WTC11 (cell line): ENCODE measurements around the gene MFAP3. TPM values are rescaled to one million over a fixed set of nuclear protein-coding genes. Genes with fewer than 3 reads are reported as not detected.

Source experiments
- CTCF ChIP-seq: fragments of 200-600 bp; IDR thresholded peaks from 2 replicates; pipeline ENCODE4 v1.8.0; 2022; ENCODE audit warnings: antibody characterized with exemption
- EMX1 ChIP-seq: fragments of 250-450 bp; sonication (Bioruptor Pico); IDR thresholded peaks from 2 replicates; pipeline ENCODE4 v1.8.0; 2021; ENCODE audit warnings: mild to moderate bottlenecking
- ERG ChIP-seq: fragments of 250-450 bp; sonication (Bioruptor Pico); IDR thresholded peaks from 2 replicates; pipeline ENCODE4 v1.8.0; 2021; ENCODE audit warnings: mild to moderate bottlenecking
- FOXJ3 ChIP-seq: sonication (generic); formaldehyde crosslinking; IDR thresholded peaks from 2 replicates; pipeline ENCODE4 v1.9.0; 2021; ENCODE audit warnings: missing genetic modification reagents, mild to moderate bottlenecking, borderline replicate concordance
- FOXK1 ChIP-seq: sonication (generic); formaldehyde crosslinking; IDR thresholded peaks from 2 replicates; pipeline ENCODE4 v1.8.0; 2022; ENCODE audit warnings: mild to moderate bottlenecking, moderate library complexity, missing genetic modification reagents
- FOXP1 ChIP-seq: sonication (generic); formaldehyde crosslinking; IDR thresholded peaks from 2 replicates; pipeline ENCODE4 v1.8.0; 2022; ENCODE audit warnings: missing genetic modification reagents, mild to moderate bottlenecking, moderate library complexity, borderline replicate concordance
- FOXP4 ChIP-seq: sonication (generic); formaldehyde crosslinking; IDR thresholded peaks from 2 replicates; pipeline ENCODE4 v1.8.0; 2022; ENCODE audit warnings: mild to moderate bottlenecking, missing genetic modification reagents
- GRHL2 ChIP-seq: fragments of 250-450 bp; sonication (Bioruptor Pico); IDR thresholded peaks from 2 replicates; pipeline ENCODE4 v1.8.0; 2022; ENCODE audit warnings: mild to moderate bottlenecking, moderate library complexity; ENCODE audit not compliant: insufficient replicate concordance, severe bottlenecking
- HMGA2 ChIP-seq: fragments of 250-450 bp; sonication (Bioruptor Pico); IDR thresholded peaks from 2 replicates; pipeline ENCODE4 v1.4.0; 2021; ENCODE audit warnings: mild to moderate bottlenecking, moderate library complexity
- JAZF1 ChIP-seq: fragments of 250-450 bp; sonication (Bioruptor Pico); IDR thresholded peaks from 2 replicates; pipeline ENCODE4 v1.9.0; 2021; ENCODE audit warnings: moderate library complexity, mild to moderate bottlenecking, inconsistent platforms
- NFE2L1 ChIP-seq: sonication (generic); formaldehyde crosslinking; IDR thresholded peaks from 2 replicates; pipeline ENCODE4 v1.8.1; 2023; ENCODE audit warnings: missing genetic modification reagents
- NR3C1 ChIP-seq: sonication (generic); formaldehyde crosslinking; conservative IDR thresholded peaks from 2 replicates; pipeline ENCODE4 v1.8.1; 2023; ENCODE audit warnings: low read depth, mild to moderate bottlenecking, missing genetic modification reagents
- PRRX2 ChIP-seq: fragments of 250-450 bp; sonication (Bioruptor Pico); IDR thresholded peaks from 2 replicates; pipeline ENCODE4 v1.8.0; 2021; ENCODE audit warnings: mild to moderate bottlenecking
- SMAD4 ChIP-seq: sonication (generic); formaldehyde crosslinking; IDR thresholded peaks from 2 replicates; pipeline ENCODE4 v1.8.0; 2022; ENCODE audit warnings: mild to moderate bottlenecking, missing genetic modification reagents
- TEAD1 ChIP-seq: sonication (generic); formaldehyde crosslinking; IDR thresholded peaks from 2 replicates; pipeline ENCODE4 v1.8.0; 2022; ENCODE audit warnings: mild to moderate bottlenecking, missing genetic modification reagents
- USF2 ChIP-seq: sonication (generic); formaldehyde crosslinking; IDR thresholded peaks from 2 replicates; pipeline ENCODE4 v1.8.1; 2023; ENCODE audit warnings: mild to moderate bottlenecking, missing genetic modification reagents, moderate library complexity
- ZBTB43 ChIP-seq: sonication (generic); formaldehyde crosslinking; IDR thresholded peaks from 2 replicates; pipeline ENCODE4 v1.8.1; 2023; ENCODE audit warnings: mild to moderate bottlenecking, missing genetic modification reagents
- ZNF219 ChIP-seq: sonication (generic); formaldehyde crosslinking; IDR thresholded peaks from 2 replicates; pipeline ENCODE4 v1.8.0; 2023; ENCODE audit warnings: missing genetic modification reagents, mild to moderate bottlenecking, borderline replicate concordance
- ZNF317 ChIP-seq: sonication (generic); formaldehyde crosslinking; IDR thresholded peaks from 2 replicates; pipeline ENCODE4 v1.8.1; 2023; ENCODE audit warnings: low read depth, mild to moderate bottlenecking, moderate library complexity, missing genetic modification reagents, borderline replicate concordance
- ZNF425 ChIP-seq: fragments of 250-450 bp; sonication (Bioruptor Pico); conservative IDR thresholded peaks from 2 replicates; pipeline ENCODE4 v1.9.0; 2021; ENCODE audit warnings: mild to moderate bottlenecking
- ZNF532 ChIP-seq: fragments of 250-450 bp; sonication (Bioruptor Pico); IDR thresholded peaks from 2 replicates; pipeline ENCODE4 v1.9.0; 2021; ENCODE audit warnings: mild to moderate bottlenecking, borderline replicate concordance
- ZNF671 ChIP-seq: fragments of 250-450 bp; sonication (Bioruptor Pico); IDR thresholded peaks from 2 replicates; pipeline ENCODE4 v1.8.0; 2021; ENCODE audit warnings: mild to moderate bottlenecking
- ZSCAN18 ChIP-seq: fragments of 250-450 bp; sonication (Bioruptor Pico); IDR thresholded peaks from 2 replicates; pipeline ENCODE4 v2.1.2; 2022; ENCODE audit warnings: mild to moderate bottlenecking, moderate library complexity
- total RNA-seq: library from RNA; stranded (reverse); gene quantifications from 3 replicates; pipeline ENCODE4 v1.2.3, GENCODE V29; 2021

The MFAP3 gene
- total RNA-seq, 1 experiment from 2014 or later, result 20.0 TPM

GRCh38 chr5:154038707-154039457 lies at the start of gene MFAP3, which contains the start of gene FAM114A2 (continued):
- TF ChIP-seq CTCF (no peak), FOXP4 (CRISPR knock-in tag) (peak; percentile 93), JAZF1 (CRISPR knock-in tag) (no peak), ZNF532 (no peak), EMX1 (CRISPR knock-in tag) (no peak), ERG (CRISPR knock-in tag) (no peak), SMAD4 (CRISPR knock-in tag) (no peak), NFE2L1 (CRISPR knock-in tag) (peak; percentile 79), ZBTB43 (0 out of 2 replicates have a peak, but pooled peaks have one; percentile 59), FOXK1 (peak; percentile 98), TEAD1 (CRISPR knock-in tag) (peak; percentile 71; the same call in 1 of the 2 replicates), ZNF219 (CRISPR knock-in tag) (no peak), ZSCAN18 (CRISPR knock-in tag) (no peak), ZNF671 (CRISPR knock-in tag) (no peak), HMGA2 (CRISPR knock-in tag) (no peak), ZNF317 (CRISPR knock-in tag) (0 out of 2 replicates have a peak, but pooled peaks have one; percentile 48), FOXP1 (CRISPR knock-in tag) (peak; percentile 97), ZNF425 (CRISPR knock-in tag) (no peak), USF2 (CRISPR knock-in tag) (no peak; the same call in 1 of the 2 replicates), NR3C1 (no peak), GRHL2 (CRISPR knock-in tag) (no peak), PRRX2 (CRISPR knock-in tag) (no peak), FOXJ3 (CRISPR knock-in tag) (no peak)
